GM18870 (cell line): Measurements from ENCODE around the gene BEND7.
"Not testable (repeated sequence)": the region's sequence is repeated elsewhere in the genome, so short reads cannot be mapped to it uniquely, and the experiment has no call there.

ENCODE experiments used
- ATAC-seq: cut with Tn5 transposase; IDR thresholded peaks from one replicate; pipeline ENCODE4 v1.9.1; 2021; ENCODE audit warnings: moderate library complexity; ENCODE audit not compliant: unreplicated experiment

BEND7 gene

GRCh38 chr10:13422800-13423199 lies 106.0 kb downstream of the BEND7 start:
- ATAC-seq = no peak

DNA sequence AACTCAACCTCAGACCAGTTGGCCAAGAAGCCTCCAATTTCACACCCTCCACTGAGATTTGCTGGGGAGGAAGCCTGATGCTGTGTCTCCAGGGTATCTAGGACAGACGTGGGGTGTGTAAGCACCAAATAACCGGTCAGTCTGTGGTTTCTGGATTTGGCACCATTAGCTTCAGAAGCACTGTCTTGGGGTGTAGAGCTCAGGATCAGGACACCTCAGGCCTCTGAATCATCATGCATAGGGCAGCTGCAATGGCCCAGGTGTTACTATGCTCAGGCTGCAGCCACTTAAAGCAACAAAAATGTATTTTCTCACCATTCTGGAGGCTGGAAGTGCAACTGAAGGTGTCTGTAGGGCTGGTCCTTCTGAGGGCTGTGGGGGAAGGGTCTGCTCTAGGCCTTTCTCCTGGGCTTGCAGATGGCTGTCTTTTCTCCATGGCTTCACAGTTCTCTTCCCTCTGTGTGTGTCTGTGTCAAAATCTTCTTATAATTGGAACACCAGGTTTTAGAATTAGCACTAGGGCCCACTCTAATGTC lies 107.4 kb downstream of the BEND7 start:
- ATAC-seq = no peak

- ATAC-seq = no peak
Observed at GRCh38 chr10:13420532-13421307, 108.1 kb downstream of the BEND7 start.

- no peak for ATAC-seq
Observed at GRCh38 chr10:13417459-13418126, 111.2 kb downstream of the BEND7 start.

DNA sequence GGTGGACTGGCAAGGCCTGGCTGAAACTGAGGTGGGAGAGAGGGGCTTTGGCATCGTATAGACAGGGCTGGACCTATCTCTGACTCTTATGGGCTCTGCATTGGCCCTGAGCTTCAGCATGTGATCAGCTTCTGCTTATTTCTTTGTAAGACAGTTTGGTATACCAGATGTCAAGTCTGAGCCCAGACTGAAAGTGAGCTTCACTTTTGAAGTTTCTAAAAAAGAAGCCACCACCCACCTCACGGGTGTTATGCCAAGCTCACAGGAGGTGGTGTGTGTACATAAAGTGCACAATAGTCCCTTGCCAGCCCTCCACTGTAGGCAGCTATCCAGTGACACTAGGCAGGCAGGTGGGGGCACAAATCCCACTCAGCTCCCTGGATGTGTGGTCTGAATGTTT lies 112.1 kb downstream of the BEND7 start:
- no peak for ATAC-seq

GRCh38 chr10:13414855-13415254 lies 114.0 kb downstream of the BEND7 start:
- no peak for ATAC-seq

- ATAC-seq = no peak
Observed at GRCh38 chr10:13414137-13414536, 114.7 kb downstream of the BEND7 start.

GRCh38 chr10:13412894-13413293 lies 115.9 kb downstream of the BEND7 start:
- no peak for ATAC-seq

DNA sequence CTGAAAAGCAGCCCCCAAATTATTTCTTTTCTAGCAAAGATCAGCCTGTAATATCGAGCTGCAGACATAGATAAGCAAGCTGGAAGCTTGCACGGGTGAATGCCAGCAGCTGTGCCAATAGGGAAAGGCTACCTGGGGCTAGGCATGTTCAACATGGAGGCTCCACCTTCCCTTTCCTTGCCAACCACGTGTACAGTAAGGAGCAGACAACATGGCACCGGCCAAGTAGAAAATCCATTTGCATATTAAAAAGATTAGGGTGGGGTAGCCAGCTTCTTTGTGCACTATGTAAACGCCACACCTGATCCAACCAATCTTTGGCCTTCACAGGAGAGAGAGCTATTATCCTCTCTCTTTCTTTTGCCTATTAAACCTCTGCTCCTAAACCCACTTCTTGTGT lies 124.0 kb downstream of the BEND7 start:
- ATAC-seq = no peak

- ATAC-seq = no peak
Observed at GRCh38 chr10:13404305-13404759, 124.5 kb downstream of the BEND7 start.

GRCh38 chr10:13403426-13403825 lies 125.4 kb downstream of the BEND7 start:
- ATAC-seq = not testable (repeated sequence)

DNA sequence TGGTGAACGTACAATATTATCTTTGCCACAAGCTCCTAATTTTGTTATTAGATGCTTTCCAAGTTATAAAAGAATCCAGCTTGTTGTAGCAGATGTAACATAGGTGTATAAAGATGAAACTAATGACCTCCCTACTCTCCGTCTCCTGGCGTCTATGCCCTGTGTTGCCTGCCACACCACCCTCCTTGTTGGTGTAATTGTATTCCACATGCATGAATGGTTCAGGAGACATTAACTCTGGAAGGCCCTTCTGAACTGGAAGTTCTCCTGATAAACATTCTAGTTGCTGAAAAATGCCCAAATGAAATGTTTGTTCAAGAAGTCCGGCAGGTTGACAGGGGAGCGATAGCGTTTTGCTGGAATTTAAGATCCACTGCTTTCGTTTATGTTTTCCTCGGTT lies 126.8 kb downstream of the BEND7 start:
- no peak for ATAC-seq

DNA sequence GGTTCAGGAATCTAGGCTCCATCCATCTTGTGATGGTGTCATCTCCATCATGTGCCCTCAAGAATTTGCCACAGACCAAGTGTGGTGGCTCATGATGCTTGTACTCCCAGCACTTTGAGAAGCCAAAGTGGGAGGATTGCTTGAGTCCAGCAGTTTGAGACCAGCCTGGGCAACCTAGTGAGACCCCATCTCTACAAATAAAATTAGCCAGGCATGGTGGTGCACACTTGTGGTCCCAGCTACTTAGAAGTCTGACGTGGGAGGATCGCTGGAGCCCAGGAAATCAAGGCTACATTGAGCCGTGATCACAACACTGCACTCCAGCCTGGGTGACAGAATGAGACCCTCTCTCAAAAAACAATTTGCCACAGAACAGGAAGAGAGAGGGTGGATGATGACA lies 127.7 kb downstream of the BEND7 start:
- no peak for ATAC-seq

- no peak for ATAC-seq
Observed at GRCh38 chr10:13400196-13400965, 128.4 kb downstream of the BEND7 start.

DNA sequence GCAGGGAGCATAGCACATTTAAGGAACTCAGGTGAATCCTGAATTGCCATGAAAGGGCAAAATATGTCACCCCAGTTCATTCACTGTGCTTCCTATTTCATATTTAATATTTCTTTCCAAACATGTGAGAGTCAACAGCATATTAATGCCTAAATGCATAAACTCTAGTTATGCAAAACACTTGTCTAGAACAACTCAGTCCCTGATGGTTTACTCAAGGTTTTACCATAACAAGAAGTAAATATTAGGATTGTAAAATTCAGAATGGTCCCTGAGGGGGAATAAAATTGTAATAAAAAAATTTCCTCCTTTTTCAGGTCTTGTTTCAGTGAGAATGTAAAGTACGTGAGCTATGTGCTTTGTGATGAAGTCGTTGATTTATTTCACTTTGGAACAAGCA lies 129.1 kb downstream of the BEND7 start:
- ATAC-seq = no peak

DNA sequence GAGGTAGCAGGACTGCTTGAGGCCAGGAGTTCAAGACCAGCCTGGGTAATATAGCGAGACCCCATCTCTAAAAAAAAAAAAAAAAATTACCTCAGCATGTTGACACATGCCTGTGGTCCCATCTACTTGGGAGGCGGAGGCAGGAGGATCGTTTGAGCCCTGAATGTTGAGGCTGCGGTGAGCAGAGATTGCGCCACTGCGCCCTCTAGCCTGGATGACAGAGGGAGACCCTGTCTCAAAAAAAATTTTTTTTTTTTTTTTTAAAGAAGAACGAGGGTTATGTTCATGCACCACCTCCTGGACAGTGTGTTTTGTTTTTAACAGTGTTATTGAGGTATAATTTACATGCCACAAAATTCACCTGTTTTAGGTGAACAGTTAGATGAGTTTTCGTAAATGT lies 129.6 kb downstream of the BEND7 start:
- no peak for ATAC-seq

DNA sequence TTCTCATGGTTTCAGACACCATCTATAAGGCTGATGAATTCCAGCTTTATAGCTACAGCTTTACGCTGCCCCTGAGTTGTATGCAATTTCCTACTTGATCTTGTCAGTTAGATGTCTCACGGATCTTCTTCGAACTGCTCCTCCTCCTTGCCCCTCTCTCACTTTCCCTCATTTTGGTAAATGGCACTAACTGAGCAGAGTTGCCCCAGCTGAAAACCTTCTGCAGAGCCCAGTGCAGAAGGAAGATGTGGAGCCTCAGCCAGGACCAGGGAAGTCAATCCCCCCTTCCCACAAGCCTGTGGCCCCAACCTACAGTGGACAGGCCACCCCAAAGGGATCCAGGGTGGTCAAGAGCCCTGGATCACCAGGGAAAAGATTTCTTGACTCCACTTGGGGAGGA lies 131.8 kb downstream of the BEND7 start:
- no peak for ATAC-seq

DNA sequence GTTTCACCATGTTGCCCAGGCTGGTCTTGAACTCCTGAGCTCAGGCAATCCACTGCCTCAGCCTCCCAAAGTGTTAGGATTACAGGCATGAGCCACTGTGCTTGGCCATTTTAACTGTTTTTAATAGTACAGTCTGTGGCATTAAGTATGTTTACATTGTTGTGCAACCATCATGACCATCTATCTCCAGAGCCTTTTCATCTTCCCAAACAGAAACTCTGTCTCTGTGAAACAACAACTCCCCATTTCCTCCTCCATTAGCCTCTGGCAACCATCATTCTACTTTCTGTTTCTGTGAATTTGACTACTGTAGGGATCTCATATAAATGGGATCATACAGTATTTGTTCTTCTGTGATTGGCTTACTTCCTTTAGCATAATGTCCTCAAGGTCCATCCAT lies 132.4 kb downstream of the BEND7 start:
- no peak for ATAC-seq

- no peak for ATAC-seq
Observed at GRCh38 chr10:13395540-13395939, 133.3 kb downstream of the BEND7 start.

- no peak for ATAC-seq
Observed at GRCh38 chr10:13393640-13394039, 135.2 kb downstream of the BEND7 start.

- no peak for ATAC-seq
Observed at GRCh38 chr10:13392701-13393100, 136.1 kb downstream of the BEND7 start.
